Cardiac muscle cell (in vitro differentiated cells and primary cell): Measurements from ENCODE around the gene UFM1. TPM values are rescaled to one million over a fixed set of nuclear protein-coding genes. Genes with fewer than 3 reads are reported as not detected.
"Not testable (repeated sequence)": the region's sequence is repeated elsewhere in the genome, so short reads cannot be mapped to it uniquely, and the experiment has no call there.

ENCODE experiments used
- DNase-seq, 2 donors: peaks; one replicate each; pipeline versions ENCODE4 v3.0.0 to v3.0.0-alpha.2; 2010 to 2017; ENCODE audit warnings: low read depth in 1 of 2, low spot score in 1 of 2
- H3K27ac ChIP-seq: fragments of 200-600 bp; sonication (generic); 2 replicates; pipeline ENCODE4 v1.5.1; 2016
- H3K27me3 ChIP-seq: fragments of 200-600 bp; sonication (generic); 2 replicates; pipeline ENCODE4 v1.6.0; 2016; ENCODE audit warnings: control low read depth
- H3K36me3 ChIP-seq: fragments of 200-600 bp; sonication (generic); 2 replicates; pipeline ENCODE4 v1.5.1; 2016; ENCODE audit warnings: control low read depth
- H3K4me1 ChIP-seq: fragments of 200-600 bp; sonication (generic); 2 replicates; pipeline ENCODE4 v1.8.1; 2017; ENCODE audit warnings: low read depth, mild to moderate bottlenecking, mixed run types
- H3K4me3 ChIP-seq: fragments of 200-600 bp; sonication (generic); 2 replicates; pipeline ENCODE4 v1.5.1; 2016; ENCODE audit warnings: mild to moderate bottlenecking
- H3K9me3 ChIP-seq: fragments of 200-600 bp; sonication (generic); 2 replicates; pipeline ENCODE4 v1.5.1; 2017; ENCODE audit warnings: low read depth, mild to moderate bottlenecking, control low read depth
- CTCF ChIP-seq: IDR thresholded peaks from 2 replicates; pipeline ENCODE4 v1.5.1; 2012; ENCODE audit warnings: low read depth, mild to moderate bottlenecking, low read length
- polyA plus RNA-seq: library from polyadenylated mRNA; unstranded; fragments of >200 nt; fragmentation: Nextera tagmentation; extraction: Ambion mirVana; gene quantifications from 2 replicates; pipeline ENCODE4 v1.2.1, GENCODE V29; 2016
- total RNA-seq: library from RNA; depleted of rRNA; stranded (reverse); fragments of >200 nt; gene quantifications from 2 replicates; pipeline ENCODE4 v1.2.3, GENCODE V29; 2016

UFM1 gene
- total and polyA plus RNA-seq, 2 experiments from 2014 or later = 40.4 to 58.4 TPM

- Histone ChIP-seq H3K27ac (no peak overlapping the region), H3K27me3 (no peaks in the 10 kb centered on the region), H3K4me1 (peaks cover 5% of the 10 kb centered on the region), H3K9me3 (no peaks in the 10 kb centered on the region), H3K4me3 (no peak overlapping the region), H3K36me3 (peaks cover 35% of the 10 kb centered on the region)
- TF ChIP-seq CTCF = no peak
- no peak for DNase-seq
Measured at GRCh38 chr13:38355595-38356119, 6.0 kb downstream of the UFM1 start.

- H3K4me1 ChIP-seq = no peaks in the 10 kb centered on the region
- H3K36me3 ChIP-seq = peaks cover 31% of the 10 kb centered on the region
- no peak for TF ChIP-seq CTCF
- H3K9me3 ChIP-seq = no peaks in the 10 kb centered on the region
- H3K27ac ChIP-seq = no peak overlapping the region
- H3K4me3 ChIP-seq = no peak overlapping the region
- no peak for DNase-seq
- no peaks in the 10 kb centered on the region for H3K27me3 ChIP-seq
Measured at GRCh38 chr13:38358684-38359083, 9.0 kb downstream of the UFM1 start.

- no peak for TF ChIP-seq CTCF
- no peaks in the 10 kb centered on the region for H3K27me3 ChIP-seq
- H3K36me3 ChIP-seq = peaks cover 7% of the 10 kb centered on the region
- H3K4me1 ChIP-seq = no peaks in the 10 kb centered on the region
- DNase-seq = no peak
- H3K27ac ChIP-seq = no peak overlapping the region
- H3K9me3 ChIP-seq = no peaks in the 10 kb centered on the region
- H3K4me3 ChIP-seq = no peak overlapping the region
Measured at GRCh38 chr13:38361542-38362262, 12.1 kb downstream of the UFM1 start.

GRCh38 chr13:38363219-38363618 is 13.6 kb downstream of the UFM1 start:
- DNase-seq = no peak
- Histone ChIP-seq H3K4me1 (no peaks in the 10 kb centered on the region), H3K27ac (no peak overlapping the region), H3K4me3 (no peak overlapping the region), H3K36me3 (peaks cover 7% of the 10 kb centered on the region), H3K9me3 (no peaks in the 10 kb centered on the region), H3K27me3 (no peaks in the 10 kb centered on the region)
- TF ChIP-seq CTCF = no peak

GRCh38 chr13:38363746-38364145 is 14.1 kb downstream of the UFM1 start:
- not testable (repeated sequence) for H3K4me3 ChIP-seq, H3K36me3 ChIP-seq, DNase-seq, H3K4me1 ChIP-seq, H3K27ac ChIP-seq, H3K9me3 ChIP-seq, H3K27me3 ChIP-seq

GRCh38 chr13:38365661-38366060 is 16.0 kb downstream of the UFM1 start:
- DNase-seq = no peak
- Histone ChIP-seq H3K4me1 (peaks cover 6% of the 10 kb centered on the region), H3K4me3 (no peak overlapping the region), H3K9me3 (no peaks in the 10 kb centered on the region), H3K36me3 (peaks cover 4% of the 10 kb centered on the region), H3K27me3 (no peaks in the 10 kb centered on the region), H3K27ac (no peak overlapping the region)
- TF ChIP-seq CTCF = no peak
